ENCODE data around the gene TSHZ3. TPM values are rescaled to one million over a fixed set of nuclear protein-coding genes. Genes with fewer than 3 reads are reported as not detected.

The TSHZ3 gene
- total RNA-seq, 1 experiment from 2014 or later = not detected

DNA sequence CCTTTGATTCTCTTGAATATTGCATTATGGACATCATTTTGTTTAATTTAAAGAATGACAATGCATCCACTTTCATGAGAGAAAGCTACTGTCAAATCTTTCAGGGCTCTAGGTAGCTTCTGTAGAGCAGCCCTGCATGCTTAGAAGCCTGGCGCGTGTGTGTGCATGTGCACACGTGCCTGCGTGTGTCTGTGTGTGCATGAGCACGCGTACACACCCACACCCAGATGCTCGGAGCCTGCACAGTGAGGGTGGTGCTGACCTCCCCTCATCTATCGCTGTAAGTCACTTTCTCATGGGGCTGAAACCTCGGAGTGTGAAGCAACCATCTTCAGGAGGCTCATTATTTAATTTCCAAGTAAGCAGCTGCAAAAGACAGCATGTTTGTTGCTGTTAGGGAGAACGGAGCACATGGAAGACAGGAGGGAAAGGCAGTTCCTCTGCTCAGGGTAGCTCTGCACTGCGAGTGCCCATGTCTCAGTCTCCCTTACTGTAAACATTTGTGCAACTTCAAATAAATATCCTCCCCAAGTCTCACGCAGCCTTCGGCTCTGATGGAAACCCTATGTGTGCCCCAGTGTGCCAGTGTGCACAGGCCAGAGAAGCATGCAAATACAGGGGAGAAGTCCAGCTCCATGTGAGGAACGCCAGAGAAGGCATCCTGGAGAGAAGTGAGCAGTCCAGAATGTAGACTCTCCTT, 22.8 kb downstream of the TSHZ3 start:
- intact Hi-C loops (cut with micrococcal nuclease) = no loop called here
- ChIA-PET CTCF (no interaction called here), POLR2A (no interaction called here)
- H3K9me3 Mint-ChIP-seq (ENCODE audit: unreplicated experiment) = no peaks in the 10 kb centered on the region
- no peaks in the 10 kb centered on the region for H3K4me1 Mint-ChIP-seq (ENCODE audit: insufficient read depth, unreplicated experiment)
- TF ChIP-seq, protein P1, sequence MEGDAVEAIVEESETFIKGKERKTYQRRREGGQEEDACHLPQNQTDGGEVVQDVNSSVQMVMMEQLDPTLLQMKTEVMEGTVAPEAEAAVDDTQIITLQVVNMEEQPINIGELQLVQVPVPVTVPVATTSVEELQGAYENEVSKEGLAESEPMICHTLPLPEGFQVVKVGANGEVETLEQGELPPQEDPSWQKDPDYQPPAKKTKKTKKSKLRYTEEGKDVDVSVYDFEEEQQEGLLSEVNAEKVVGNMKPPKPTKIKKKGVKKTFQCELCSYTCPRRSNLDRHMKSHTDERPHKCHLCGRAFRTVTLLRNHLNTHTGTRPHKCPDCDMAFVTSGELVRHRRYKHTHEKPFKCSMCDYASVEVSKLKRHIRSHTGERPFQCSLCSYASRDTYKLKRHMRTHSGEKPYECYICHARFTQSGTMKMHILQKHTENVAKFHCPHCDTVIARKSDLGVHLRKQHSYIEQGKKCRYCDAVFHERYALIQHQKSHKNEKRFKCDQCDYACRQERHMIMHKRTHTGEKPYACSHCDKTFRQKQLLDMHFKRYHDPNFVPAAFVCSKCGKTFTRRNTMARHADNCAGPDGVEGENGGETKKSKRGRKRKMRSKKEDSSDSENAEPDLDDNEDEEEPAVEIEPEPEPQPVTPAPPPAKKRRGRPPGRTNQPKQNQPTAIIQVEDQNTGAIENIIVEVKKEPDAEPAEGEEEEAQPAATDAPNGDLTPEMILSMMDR (IDR thresholded peaks at IDR 0.05; ENCODE audit: unreplicated experiment) = no peak
- no TSS peak for BruUV-seq (replicated peaks)
- H3K27ac Mint-ChIP-seq (ENCODE audit: low read depth, unreplicated experiment) = no peak overlapping the region
- no peak for DNase-seq (ENCODE audit: unreplicated experiment)
- no peak overlapping the region for H3K4me3 Mint-ChIP-seq (ENCODE audit: unreplicated experiment)
- H3K27me3 Mint-ChIP-seq (ENCODE audit: insufficient read depth, unreplicated experiment) = no peaks in the 10 kb centered on the region
- no peaks in the 10 kb centered on the region for H3K36me3 Mint-ChIP-seq (ENCODE audit: insufficient read depth, unreplicated experiment)

DNA sequence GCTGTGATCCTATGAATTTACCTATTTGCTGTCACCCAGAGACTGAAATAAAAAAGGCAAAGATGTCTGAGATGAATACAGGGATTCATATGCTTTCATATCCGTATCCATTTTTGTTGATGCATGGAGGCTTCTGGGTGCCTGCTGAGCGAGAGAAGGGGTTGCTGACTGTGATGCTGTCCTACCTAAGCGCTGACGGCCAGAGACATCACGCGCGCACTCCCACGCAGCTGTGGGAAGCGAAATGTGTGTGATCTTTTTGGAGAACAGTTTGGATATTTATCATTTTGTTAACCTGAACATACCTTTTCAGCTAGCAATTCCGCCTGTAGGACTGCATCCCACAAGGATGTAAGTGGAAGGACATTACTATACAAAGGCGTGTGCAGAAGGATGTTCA, 23.9 kb downstream of the TSHZ3 start:
- Mint-ChIP-seq H3K27me3 (ENCODE audit: insufficient read depth, unreplicated experiment) (no peaks in the 10 kb centered on the region), H3K4me3 (ENCODE audit: unreplicated experiment) (no peak overlapping the region), H3K9me3 (ENCODE audit: unreplicated experiment) (peaks cover 2% of the 10 kb centered on the region), H3K36me3 (ENCODE audit: insufficient read depth, unreplicated experiment) (no peaks in the 10 kb centered on the region), H3K4me1 (ENCODE audit: insufficient read depth, unreplicated experiment) (no peaks in the 10 kb centered on the region), H3K27ac (ENCODE audit: low read depth, unreplicated experiment) (no peak overlapping the region)
- intact Hi-C loops (cut with micrococcal nuclease) = no loop called here
- TF ChIP-seq, protein P1 (IDR thresholded peaks at IDR 0.05; ENCODE audit: unreplicated experiment) = no peak
- POLR2A ChIA-PET = no interaction called here
- no TSS peak for BruUV-seq (replicated peaks)
- CTCF ChIA-PET = interaction anchor here (0.6 kb wide), 1 partner anchor 14 kb away, joined by 4 read pairs; no protein-coding TSS in a partner anchor
- no peak for DNase-seq (ENCODE audit: unreplicated experiment)

DNA sequence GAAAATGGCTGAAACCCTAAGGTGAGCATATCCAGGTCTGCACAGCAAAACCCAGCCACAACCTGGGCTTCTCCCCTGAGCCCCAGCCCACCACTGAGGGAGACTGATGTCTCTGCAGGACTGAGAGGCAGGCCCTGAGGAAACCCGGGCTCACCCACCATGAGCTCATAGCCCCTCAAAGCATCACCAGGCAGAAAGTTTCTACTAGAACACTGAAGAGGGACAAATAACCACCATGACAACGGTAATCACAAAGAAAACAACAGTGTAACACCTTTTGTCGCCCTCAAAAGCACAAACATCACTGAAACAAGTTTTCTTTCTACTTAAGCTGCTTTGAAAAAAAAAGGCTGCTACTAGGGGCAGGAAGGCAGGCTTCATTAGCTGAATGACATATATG, 29.8 kb downstream of the TSHZ3 start:
- TF ChIP-seq, protein P1 (IDR thresholded peaks at IDR 0.05; ENCODE audit: unreplicated experiment) = no peak
- Mint-ChIP-seq H3K36me3 (ENCODE audit: insufficient read depth, unreplicated experiment) (peaks cover 7% of the 10 kb centered on the region), H3K4me1 (ENCODE audit: insufficient read depth, unreplicated experiment) (no peaks in the 10 kb centered on the region), H3K9me3 (ENCODE audit: unreplicated experiment) (peaks cover 18% of the 10 kb centered on the region), H3K27ac (ENCODE audit: low read depth, unreplicated experiment) (no peak overlapping the region), H3K27me3 (ENCODE audit: insufficient read depth, unreplicated experiment) (no peaks in the 10 kb centered on the region), H3K4me3 (ENCODE audit: unreplicated experiment) (no peak overlapping the region)
- ChIA-PET CTCF (no interaction called here), POLR2A (no interaction called here)
- no peak for DNase-seq (ENCODE audit: unreplicated experiment)
- intact Hi-C loops (cut with micrococcal nuclease) = no loop called here
- no TSS peak for BruUV-seq (replicated peaks)

DNA sequence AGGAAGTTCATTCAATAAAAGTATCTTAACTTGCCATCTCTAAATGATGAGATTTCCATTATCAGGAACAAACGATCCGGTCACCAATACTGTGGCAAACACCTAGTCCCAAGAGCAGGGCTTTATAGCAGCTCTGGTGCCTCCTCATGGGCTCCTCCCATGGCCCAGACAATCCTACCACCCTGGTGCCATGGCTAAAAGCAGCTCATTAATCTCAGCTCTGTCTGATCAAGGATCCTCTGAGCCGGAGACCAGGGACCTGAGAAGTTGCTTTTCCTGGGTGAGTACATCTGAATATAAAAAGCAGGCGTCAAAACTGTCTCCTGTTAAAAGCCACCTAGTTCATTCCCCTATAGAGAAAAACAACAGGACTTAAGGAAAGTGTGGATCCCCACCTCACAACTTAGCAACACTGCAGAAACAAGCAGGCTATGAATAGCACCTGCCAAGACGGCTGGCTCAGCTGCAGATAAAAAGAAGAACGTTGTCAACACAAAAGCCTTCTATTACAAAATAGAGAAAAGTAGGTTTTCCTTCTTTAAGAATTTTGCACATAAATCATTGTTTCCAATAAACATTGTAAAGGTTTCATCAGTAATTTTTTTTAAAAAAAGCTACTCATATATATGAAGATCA, 30.3 kb downstream of the TSHZ3 start:
- Mint-ChIP-seq H3K27me3 (ENCODE audit: insufficient read depth, unreplicated experiment) (no peaks in the 10 kb centered on the region), H3K9me3 (ENCODE audit: unreplicated experiment) (peaks cover 18% of the 10 kb centered on the region), H3K27ac (ENCODE audit: low read depth, unreplicated experiment) (no peak overlapping the region), H3K4me3 (ENCODE audit: unreplicated experiment) (no peak overlapping the region), H3K4me1 (ENCODE audit: insufficient read depth, unreplicated experiment) (no peaks in the 10 kb centered on the region), H3K36me3 (ENCODE audit: insufficient read depth, unreplicated experiment) (peaks cover 7% of the 10 kb centered on the region)
- intact Hi-C loops (cut with micrococcal nuclease) = no loop called here
- ChIA-PET CTCF (no interaction called here), POLR2A (no interaction called here)
- BruUV-seq (replicated peaks) = no TSS peak
- no peak for DNase-seq (ENCODE audit: unreplicated experiment)
- TF ChIP-seq, protein P1 (IDR thresholded peaks at IDR 0.05; ENCODE audit: unreplicated experiment) = no peak

Data from MCF 10A (cell line).